ENCODE data around the gene TTC12.

Gene TTC12

GRCh38 chr11:113377681-113378412, 63.5 kb downstream of the TTC12 start:
- DNase-seq, result no peak

- DNase-seq, result no peak
Observed at GRCh38 chr11:113378692-113379091, 64.3 kb downstream of the TTC12 start.

GRCh38 chr11:113382121-113382520, 67.7 kb downstream of the TTC12 start:
- no peak for DNase-seq

- peak; percentile 61 for DNase-seq
Observed at GRCh38 chr11:113384551-113384950, 70.2 kb downstream of the TTC12 start.

- DNase-seq, result no peak
Observed at GRCh38 chr11:113385749-113386148, 71.4 kb downstream of the TTC12 start.

GRCh38 chr11:113386866-113387265, 72.5 kb downstream of the TTC12 start:
- DNase-seq, result no peak

- DNase-seq, result no peak
Observed at GRCh38 chr11:113387605-113388211, 73.3 kb downstream of the TTC12 start, which contains the start of gene ANKK1. Gene ANKK1 (plus strand): TSS chr11:113387779. CDS start chr11:113387885, 106 bp downstream.

- no peak for DNase-seq
Observed at GRCh38 chr11:113389272-113389671, 74.9 kb downstream of the TTC12 start.

GRCh38 chr11:113392236-113392921, 78.0 kb downstream of the TTC12 start:
- no peak for DNase-seq

- no peak for DNase-seq
Observed at GRCh38 chr11:113393501-113393985, 79.2 kb downstream of the TTC12 start.

- no peak for DNase-seq
Observed at GRCh38 chr11:113394919-113395318, 80.5 kb downstream of the TTC12 start.

GRCh38 chr11:113395782-113396336, 81.5 kb downstream of the TTC12 start:
- DNase-seq, result no peak

- no peak for DNase-seq
Observed at GRCh38 chr11:113396690-113397089, 82.3 kb downstream of the TTC12 start.

- DNase-seq, result no peak
Observed at GRCh38 chr11:113397212-113397611, 82.8 kb downstream of the TTC12 start.

- no peak for DNase-seq
Observed at GRCh38 chr11:113397821-113398220, 83.4 kb downstream of the TTC12 start.

- DNase-seq, result no peak
Observed at GRCh38 chr11:113398669-113399430, 84.5 kb downstream of the TTC12 start.

GRCh38 chr11:113400631-113401230, 86.3 kb downstream of the TTC12 start:
- no peak for DNase-seq

- peak; percentile 92 for DNase-seq
Observed at GRCh38 chr11:113401718-113402117, 87.3 kb downstream of the TTC12 start.

- no peak for DNase-seq
Observed at GRCh38 chr11:113404859-113405430, 90.6 kb downstream of the TTC12 start.

- no peak for DNase-seq
Observed at GRCh38 chr11:113405724-113406478, 91.5 kb downstream of the TTC12 start.

- no peak for DNase-seq
Observed at GRCh38 chr11:113407163-113407562, 92.8 kb downstream of the TTC12 start.

Measured in NCI-H510A treated with DMSO at 0.1 percent for 48 hours (cell line).